SK-N-SH (cell line): ENCODE measurements around the gene STXBP1. TPM values are rescaled to one million over a fixed set of nuclear protein-coding genes. Genes with fewer than 3 reads are reported as not detected.

Source experiments
- CTCF ChIA-PET: fragments of 300-600, 350-600 bp; formaldehyde crosslinking; extraction: SDS; loops from one replicate; lab custom pipeline; 2021; lab: Yijun Ruan, JAX
- POLR2A ChIA-PET: fragments of 350-600 bp; sonication (Branson Sonifier 250); formaldehyde crosslinking; extraction: SDS; loops from one replicate; lab custom pipeline; 2020; ENCODE audit warnings: antibody characterized with exemption, inconsistent platforms; lab: Yijun Ruan, JAX
- DNase-seq: peaks from one replicate; pipeline ENCODE4 v3.0.0; 2012
- H2AFZ ChIP-seq: fragments of 200-600 bp; sonication (generic); 2 replicates; pipeline ENCODE4 v1.8.1; 2016; ENCODE audit warnings: antibody characterized with exemption, mild to moderate bottlenecking, low read depth
- H3F3A ChIP-seq: fragments of 200-600 bp; sonication (generic); replicated peaks from 2 replicates; pipeline ENCODE3; 2016; ENCODE audit warnings: antibody characterized with exemption, mild to moderate bottlenecking; ENCODE audit not compliant: insufficient read depth
- H3K27ac ChIP-seq, 2 experiments: fragments of 200-500 bp in 1 of 2; fragments of 200-600 bp in 1 of 2; sonication (Bioruptor generic) in 1 of 2; sonication (generic), shearing (Covaris generic) in 1 of 2; 2 replicates each; pipeline versions ENCODE4 v1.5.1 to v1.6.1; 2014 to 2016; ENCODE audit warnings: low read depth in 2 of 2, inconsistent platforms in 1 of 2, low read length in 1 of 2, mild to moderate bottlenecking in 1 of 2, mixed read lengths in 1 of 2
- H3K27me3 ChIP-seq: fragments of 200-600 bp; sonication (generic), shearing (Covaris generic); 2 replicates; pipeline ENCODE4 v1.6.1; 2016; ENCODE audit warnings: mixed run types; ENCODE audit not compliant: insufficient read depth
- H3K36me3 ChIP-seq, 2 experiments: fragments of 200-500 bp in 1 of 2; fragments of 200-600 bp in 1 of 2; sonication (Bioruptor generic) in 1 of 2; sonication (generic) in 1 of 2; replicated peaks in 1 of 2; 2 replicates each; pipeline versions ENCODE3 to v1.5.1; 2014 to 2016; ENCODE audit warnings: low read length in 1 of 2, mild to moderate bottlenecking in 1 of 2; ENCODE audit not compliant: insufficient read depth in 2 of 2, control insufficient read depth in 1 of 2
- H3K4me1 ChIP-seq, 2 experiments: fragments of 200-500 bp in 1 of 2; fragments of 200-600 bp in 1 of 2; sonication (Bioruptor generic) in 1 of 2; sonication (generic), shearing (Covaris generic) in 1 of 2; 2 replicates each; pipeline versions ENCODE4 v1.5.1 to v1.6.1; 2014 to 2016; ENCODE audit warnings: low read depth in 1 of 2, low read length in 1 of 2, mixed run types in 1 of 2; ENCODE audit not compliant: insufficient read depth in 2 of 2, control insufficient read depth in 1 of 2
- H3K4me2 ChIP-seq: fragments of 200-600 bp; sonication (generic), shearing (Covaris generic); 2 replicates; pipeline ENCODE4 v1.6.1; 2017; ENCODE audit warnings: mixed run types
- H3K4me3 ChIP-seq, 2 experiments: fragments of 200-500 bp in 1 of 2; fragments of 200-600 bp in 1 of 2; sonication (Bioruptor generic) in 1 of 2; sonication (generic), shearing (Covaris generic) in 1 of 2; 2 replicates each; pipeline versions ENCODE4 v1.5.1 to v1.8.1; 2014 to 2016; ENCODE audit warnings: low read depth in 2 of 2, inconsistent platforms in 1 of 2, low read length in 1 of 2, mild to moderate bottlenecking in 1 of 2, mixed read lengths in 1 of 2, moderate library complexity in 1 of 2
- H3K79me2 ChIP-seq: fragments of 200-600 bp; sonication (generic); 2 replicates; pipeline ENCODE4 v1.8.1; 2017; ENCODE audit warnings: mild to moderate bottlenecking; ENCODE audit not compliant: insufficient read depth
- H3K9ac ChIP-seq: fragments of 200-600 bp; sonication (generic); 2 replicates; pipeline ENCODE4 v1.6.1; 2017; ENCODE audit warnings: mixed run types
- H3K9me2 ChIP-seq: fragments of 200-600 bp; sonication (generic); 2 replicates; pipeline ENCODE4 v1.6.1; 2017; ENCODE audit warnings: mixed run types
- H3K9me3 ChIP-seq: fragments of 200-600 bp; sonication (generic); 2 replicates; pipeline ENCODE4 v1.6.1; 2017; ENCODE audit warnings: mixed run types, mild to moderate bottlenecking, moderate library complexity
- H4K20me1 ChIP-seq: fragments of 200-600 bp; sonication (generic); 2 replicates; pipeline ENCODE4 v1.6.1; 2017; ENCODE audit warnings: mild to moderate bottlenecking, mixed run types; ENCODE audit not compliant: insufficient read depth
- CHD2 ChIP-seq: fragments of 150-350 bp; IDR thresholded peaks from 2 replicates; pipeline ENCODE4 v1.6.1; 2018; ENCODE audit warnings: low read length; ENCODE audit not compliant: partially characterized antibody
- ELF1 ChIP-seq: IDR thresholded peaks from 2 replicates; pipeline ENCODE4 v1.4.0; 2012
- EZH2phosphoT487 ChIP-seq: fragments of 200-600 bp; sonication (generic); IDR thresholded peaks from 2 replicates; pipeline ENCODE4 v1.6.1; 2017; ENCODE audit warnings: low read depth, mixed run types, mild to moderate bottlenecking, antibody characterized with exemption, moderate library complexity, borderline replicate concordance
- FOSL2 ChIP-seq: IDR thresholded peaks from 2 replicates; pipeline ENCODE4 v1.4.0; 2012; ENCODE audit warnings: low read depth, mild to moderate bottlenecking, moderate library complexity, borderline replicate concordance
- FOXM1 ChIP-seq: IDR thresholded peaks from 2 replicates; pipeline ENCODE4 v1.4.0; 2012; ENCODE audit warnings: low read depth, mild to moderate bottlenecking
- GABPA ChIP-seq: IDR thresholded peaks from 2 replicates; pipeline ENCODE4 v1.4.0; 2012; ENCODE audit warnings: low read depth, mild to moderate bottlenecking
- MAX ChIP-seq: IDR thresholded peaks from 2 replicates; pipeline ENCODE4 v1.4.0; 2012; ENCODE audit warnings: low read depth
- MEF2A ChIP-seq: IDR thresholded peaks from 2 replicates; pipeline ENCODE4 v1.4.0; 2012; ENCODE audit warnings: low read depth, borderline replicate concordance
- MXI1 ChIP-seq: IDR thresholded peaks from 2 replicates; pipeline ENCODE4 v1.6.1; 2012; ENCODE audit warnings: mild to moderate bottlenecking, low read depth, low read length, improper control_type of control experiment
- NRF1 ChIP-seq: IDR thresholded peaks from 2 replicates; pipeline ENCODE4 v1.6.1; 2012; ENCODE audit warnings: low read depth, mild to moderate bottlenecking, low read length
- PBX3 ChIP-seq: IDR thresholded peaks from 2 replicates; pipeline ENCODE4; 2012
- RXRA ChIP-seq: IDR thresholded peaks from 2 replicates; pipeline ENCODE4 v1.4.0; 2012; ENCODE audit warnings: low read depth, mild to moderate bottlenecking, borderline replicate concordance
- TCF12 ChIP-seq: IDR thresholded peaks from 2 replicates; pipeline ENCODE4 v1.4.0; 2012
- USF1 ChIP-seq: IDR thresholded peaks from 2 replicates; pipeline ENCODE4 v1.4.0; 2012; ENCODE audit warnings: low read depth, borderline replicate concordance
- WGBS: methylation state at CpG from one replicate; pipeline ENCODE4 v1.1.6; 2017; ENCODE audit warnings: low lambda C conversion rate; 5-methylcytosine and 5-hydroxymethylcytosine counted together
- polyA plus RNA-seq, 3 experiments: library from polyadenylated mRNA; depleted of rRNA; stranded (reverse); fragments of >200 nt; gene quantifications; 2 replicates each; pipeline ENCODE4 v1.2.3, GENCODE V29; 2012

Gene STXBP1
- polyA plus RNA-seq, 1 of the 3 experiments (the other 2 are of a cell fraction) = 44.3 TPM

- H3K4me3 ChIP-seq = no peak overlapping the region
- H3K79me2 ChIP-seq = peaks cover 41% of the 10 kb centered on the region
- H3K4me1 ChIP-seq = peaks cover 19 to 31% of the 10 kb centered on the region in 2 experiments
- TF ChIP-seq FOXM1 (no peak), EZH2phosphoT487 (no peak), USF1 (no peak), CHD2 (no peak), PBX3 (no peak), MEF2A (no peak), NRF1 (no peak), GABPA (no peak), TCF12 (no peak), MXI1 (no peak)
- H3K36me3 ChIP-seq = peaks cover 0 to 5% of the 10 kb centered on the region in 2 experiments
- no peak overlapping the region for H3K27ac ChIP-seq
- H3K9me2 ChIP-seq = no peaks in the 10 kb centered on the region
- H3K9ac ChIP-seq = no peak overlapping the region
- H3K9me3 ChIP-seq = no peaks in the 10 kb centered on the region
- POLR2A ChIA-PET = interaction anchor here (0.6 kb wide), 1 partner anchor 163 kb away, joined by 3 read pairs; the partner anchor contains the start of gene TOR2A
- H4K20me1 ChIP-seq = peaks cover 5% of the 10 kb centered on the region; the same call in 1 of the 2 replicates
- CTCF ChIA-PET = interaction anchor here (1.3 to 3.0 kb wide), 3 partner anchors 14 to 298 kb away, joined by 3 to 24 read pairs (median 16); no protein-coding TSS in a partner anchor
- no peak overlapping the region for H3K4me2 ChIP-seq
- no peak overlapping the region for H2AFZ ChIP-seq
- no peaks in the 10 kb centered on the region for H3K27me3 ChIP-seq
- no peak for DNase-seq
- WGBS = 97% methylated on average over 3 of the region's 3 CpGs
- peaks cover 11% of the 10 kb centered on the region for H3F3A ChIP-seq
Observed at GRCh38 chr9:127571971-127572370, 40.1 kb upstream of the STXBP1 start.

- Histone ChIP-seq H2AFZ (no peak overlapping the region), H3K27ac (peak overlapping the region in 1 of 2 experiments; percentile 68; a peak in 2 of 4 replicates), H3K36me3 (peaks cover 0 to 5% of the 10 kb centered on the region in 2 experiments), H3K4me1 (peaks cover 21 to 24% of the 10 kb centered on the region in 2 experiments; a peak in 3 of 4 replicates), H3K9ac (no peak overlapping the region), H3K79me2 (peaks cover 37% of the 10 kb centered on the region), H3K9me2 (no peaks in the 10 kb centered on the region), H3K27me3 (no peaks in the 10 kb centered on the region), H3K9me3 (no peaks in the 10 kb centered on the region), H4K20me1 (no peaks in the 10 kb centered on the region), H3K4me2 (0 out of 2 replicates have a peak overlapping the region, but pooled peaks have one; percentile 62), H3K4me3 (no peak overlapping the region), H3F3A (peaks cover 11% of the 10 kb centered on the region)
- POLR2A ChIA-PET = no interaction called here
- CTCF ChIA-PET = interaction anchor here (0.8 to 3.0 kb wide), 5 partner anchors 13 to 297 kb away, joined by 3 to 24 read pairs (median 3); partner anchors contain the start of gene TOR2A
- TF ChIP-seq ELF1 = no peak
- TF ChIP-seq PBX3 = no peak
- no peak for TF ChIP-seq MAX
- TF ChIP-seq GABPA = no peak
- no peak for TF ChIP-seq RXRA
- no peak for TF ChIP-seq FOSL2
- WGBS = 92% methylated on average over 9 of the region's 9 CpGs
- DNase-seq = no peak
Observed at GRCh38 chr9:127572961-127573721, 38.9 kb upstream of the STXBP1 start.
